ENCODE data around the gene GPR39.
"Not testable (repeated sequence)": the region's sequence is repeated elsewhere in the genome, so short reads cannot be mapped to it uniquely, and the experiment has no call there.

Gene GPR39

GRCh38 chr2:132503701-132504100, 87.1 kb downstream of the GPR39 start:
- no peak for FAIRE-seq

DNA sequence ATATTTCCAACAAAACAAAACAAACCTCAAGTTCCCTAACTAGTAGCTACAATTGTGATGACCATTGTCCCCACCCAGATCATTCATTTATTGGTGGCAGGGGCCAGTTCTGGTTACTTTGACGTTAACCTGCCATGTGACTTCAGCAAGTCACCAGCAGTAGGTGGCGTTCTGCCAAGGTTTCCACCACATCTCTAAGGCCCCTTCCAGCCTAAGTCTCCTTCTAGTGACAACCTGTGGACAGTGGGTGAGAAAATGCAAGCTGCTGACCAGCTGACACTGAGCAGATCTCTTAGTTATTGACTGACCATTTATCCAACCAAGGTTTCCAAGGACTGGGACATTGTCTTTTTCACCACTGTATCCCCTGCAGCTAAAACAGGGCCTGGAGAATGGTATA, 98.4 kb downstream of the GPR39 start:
- FAIRE-seq, result no peak

DNA sequence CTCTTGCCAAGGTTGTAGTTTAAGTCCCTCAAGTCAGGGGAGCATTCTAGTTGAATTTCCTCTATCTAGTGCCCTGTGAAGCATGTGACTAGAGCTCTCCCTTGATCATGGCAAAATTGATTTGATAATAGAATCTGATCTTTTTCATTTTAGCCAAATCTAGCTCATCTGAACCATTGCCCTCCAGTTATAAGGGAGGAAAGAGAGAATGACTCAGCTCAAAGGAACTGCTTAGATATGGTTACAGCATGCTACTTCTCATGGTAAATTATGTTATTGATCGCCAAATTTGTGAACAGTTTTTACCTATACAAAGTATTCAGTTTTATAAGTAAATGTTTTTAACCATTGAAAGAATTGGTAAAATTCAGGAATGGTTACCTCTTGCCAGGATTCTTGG, 100.8 kb downstream of the GPR39 start:
- FAIRE-seq, result no peak

- FAIRE-seq, result no peak
These were observed 101.7 kb downstream of the GPR39 start for GRCh38 chr2:132518302-132518701.

DNA sequence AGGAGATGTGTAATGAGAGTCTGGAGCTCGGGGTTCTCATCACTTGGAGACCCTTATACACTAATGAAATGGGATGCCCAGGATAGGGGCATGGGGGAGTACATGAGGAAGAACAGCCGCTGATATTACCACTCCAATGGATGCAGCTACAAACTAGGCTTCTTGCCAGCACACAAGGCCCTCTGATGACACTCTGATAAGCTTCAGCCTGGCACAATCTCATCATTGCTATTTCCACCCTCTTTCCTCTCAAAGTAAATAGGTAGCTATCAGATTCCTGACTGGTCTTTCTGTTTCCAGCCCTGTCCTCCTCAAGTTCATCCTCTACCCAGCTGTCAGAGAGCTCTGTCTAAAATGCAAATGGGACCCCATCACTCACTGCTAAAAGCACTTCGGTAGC, 103.0 kb downstream of the GPR39 start:
- no peak for FAIRE-seq

DNA sequence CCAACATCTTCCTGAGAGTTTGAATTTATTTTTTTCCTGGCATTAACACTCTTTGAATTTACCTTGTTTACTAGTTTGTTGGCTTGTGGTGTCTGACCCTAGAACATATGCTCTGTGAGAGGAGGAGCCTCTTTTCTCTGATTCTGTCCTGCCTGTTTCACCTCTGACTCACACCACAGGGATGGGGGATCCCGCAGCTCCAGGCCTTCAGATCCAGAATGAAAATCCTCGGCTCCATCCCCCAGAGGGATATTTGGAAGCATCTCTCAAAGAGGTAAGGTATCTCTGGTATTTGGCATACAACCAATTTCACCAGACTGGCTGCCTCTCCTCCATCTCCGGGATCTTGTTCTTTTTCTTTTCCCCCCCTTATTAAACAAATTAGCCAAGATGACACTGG, 104.7 kb downstream of the GPR39 start:
- no peak for FAIRE-seq

- FAIRE-seq, result no peak
These were observed 106.3 kb downstream of the GPR39 start for GRCh38 chr2:132522901-132523300.

- FAIRE-seq, result not testable (repeated sequence)
These were observed 120.5 kb downstream of the GPR39 start for GRCh38 chr2:132537061-132537460.

DNA sequence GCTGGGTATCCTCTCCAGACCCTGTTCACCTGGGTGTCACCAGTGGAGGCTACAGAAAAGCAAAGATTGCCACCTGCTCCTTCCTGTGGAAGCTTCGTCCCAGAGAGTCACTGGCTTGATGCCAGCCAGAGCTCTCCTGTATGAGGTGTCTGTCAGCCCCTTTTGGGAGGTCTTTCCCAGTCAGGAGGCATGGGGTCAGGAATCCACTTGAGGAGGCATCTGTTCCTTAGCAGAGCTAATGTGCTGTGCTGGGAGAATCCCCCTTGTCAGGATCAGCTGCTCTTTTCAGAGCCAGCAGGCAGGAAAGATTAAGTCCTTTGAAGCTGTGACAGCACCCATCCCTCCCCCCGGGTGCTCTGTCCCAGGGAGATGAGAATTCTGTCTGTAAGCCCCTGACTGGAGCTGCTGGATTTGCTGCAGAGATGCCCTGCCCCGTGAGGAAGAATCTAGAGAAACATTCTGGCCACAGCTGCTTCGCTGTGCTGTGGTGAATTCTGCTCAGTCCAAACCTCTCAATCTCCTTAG, 121.8 kb downstream of the GPR39 start:
- no peak for FAIRE-seq

DNA sequence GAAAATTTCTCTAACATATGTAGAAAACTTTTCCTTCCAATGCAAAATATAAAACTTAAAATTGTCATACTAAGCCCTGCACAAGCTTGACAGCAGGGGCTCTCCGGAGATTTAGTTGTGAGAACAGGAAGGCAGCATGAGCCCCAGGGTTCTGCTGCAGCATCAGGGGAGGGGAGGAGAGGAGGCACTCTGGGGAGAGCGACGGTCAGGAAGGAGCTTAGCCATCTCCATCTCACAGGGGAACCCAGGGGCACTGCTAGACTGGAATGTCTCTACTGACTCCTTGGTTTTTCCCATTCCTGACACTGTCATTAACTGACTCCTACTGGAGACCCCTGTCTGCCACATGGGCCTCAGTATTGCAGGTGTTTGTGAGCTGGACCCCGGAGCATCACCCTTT, 123.6 kb downstream of the GPR39 start:
- FAIRE-seq, result no peak

DNA sequence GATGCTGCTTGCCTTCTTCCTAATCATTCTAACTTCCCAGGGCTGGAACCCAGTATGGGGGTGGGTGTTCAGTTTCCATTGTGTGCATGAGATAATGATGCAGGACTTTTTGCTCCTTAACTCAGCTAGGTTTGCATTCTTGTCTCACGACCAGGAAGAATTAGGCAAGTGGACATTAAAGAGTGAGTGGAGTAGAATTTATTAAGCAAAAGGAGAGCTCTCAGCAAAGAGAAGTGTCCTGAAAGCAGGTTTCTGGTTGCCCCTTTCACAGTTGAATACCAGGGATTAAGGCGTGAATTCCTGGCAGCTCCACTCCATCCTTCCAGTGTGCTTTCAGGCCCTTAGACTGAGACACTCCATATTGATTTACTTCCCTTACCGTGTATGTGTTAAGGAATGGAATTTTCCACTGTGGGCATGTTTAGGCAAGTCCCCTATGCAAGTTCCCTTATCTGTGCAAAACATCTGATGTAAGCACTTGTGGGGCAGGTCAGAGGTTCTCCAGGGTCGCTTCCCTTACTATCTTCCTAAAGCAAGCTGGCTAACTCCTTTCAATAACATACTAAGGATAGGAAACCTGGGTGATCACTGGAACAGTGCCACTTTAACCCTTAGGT, 126.5 kb downstream of the GPR39 start:
- no peak for FAIRE-seq

DNA sequence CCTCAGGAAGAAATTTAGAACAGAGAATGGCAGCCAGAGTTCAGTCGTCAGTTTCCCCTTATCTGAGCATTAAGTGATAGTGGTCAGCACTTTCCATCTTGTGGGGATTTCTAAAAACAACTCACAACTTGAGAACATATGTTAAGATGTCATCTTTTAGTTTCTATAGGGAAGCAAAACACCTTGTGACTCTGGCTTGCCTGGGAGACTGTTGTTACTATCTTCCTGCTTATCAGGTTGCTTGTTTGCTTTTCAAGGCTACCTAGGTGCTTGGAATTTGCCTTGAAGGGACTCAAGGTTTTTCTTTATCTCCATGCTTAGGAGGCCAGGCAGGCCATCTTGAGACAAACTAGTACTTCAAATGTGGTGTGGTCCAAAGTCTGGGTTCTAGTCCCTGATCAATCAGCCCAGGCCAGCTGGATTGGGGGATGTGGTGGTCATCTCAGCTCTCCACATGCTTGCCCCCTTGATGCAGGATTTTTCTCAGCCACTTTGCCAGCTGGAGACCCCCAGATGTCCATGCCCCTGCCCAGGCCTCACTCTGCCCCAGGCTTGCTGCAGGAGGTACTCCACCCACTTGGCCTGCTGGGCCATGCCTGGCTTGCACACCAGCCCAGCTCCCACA, 127.5 kb downstream of the GPR39 start:
- FAIRE-seq, result no peak

DNA sequence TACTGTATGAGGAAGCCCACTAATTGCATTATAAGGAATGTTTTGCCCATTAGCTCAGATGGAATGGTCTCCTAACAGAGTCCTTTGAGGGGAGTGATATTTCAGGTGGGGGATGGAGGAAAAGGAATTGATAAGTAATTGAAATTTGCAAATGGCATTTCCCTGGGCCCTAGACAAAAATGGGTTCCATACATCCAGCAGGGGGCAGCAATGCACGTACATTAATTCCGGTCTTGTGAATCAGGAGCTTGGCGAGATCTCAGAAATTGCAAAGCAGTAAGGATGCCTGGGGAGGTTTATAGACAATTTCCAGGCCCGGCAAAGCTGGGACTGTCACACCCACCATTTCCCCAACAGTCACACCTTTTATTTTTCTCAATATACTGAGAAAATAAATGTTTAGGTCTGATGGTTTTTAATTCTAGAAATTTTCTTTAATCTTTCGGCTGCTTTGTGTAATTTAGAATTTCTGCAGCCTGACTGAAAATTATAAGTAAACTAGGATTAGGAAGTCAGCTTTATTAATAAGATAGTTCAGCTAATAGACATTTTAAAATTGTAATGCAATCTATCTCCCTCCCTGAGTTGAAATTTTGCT, 130.6 kb downstream of the GPR39 start:
- FAIRE-seq, result no peak

DNA sequence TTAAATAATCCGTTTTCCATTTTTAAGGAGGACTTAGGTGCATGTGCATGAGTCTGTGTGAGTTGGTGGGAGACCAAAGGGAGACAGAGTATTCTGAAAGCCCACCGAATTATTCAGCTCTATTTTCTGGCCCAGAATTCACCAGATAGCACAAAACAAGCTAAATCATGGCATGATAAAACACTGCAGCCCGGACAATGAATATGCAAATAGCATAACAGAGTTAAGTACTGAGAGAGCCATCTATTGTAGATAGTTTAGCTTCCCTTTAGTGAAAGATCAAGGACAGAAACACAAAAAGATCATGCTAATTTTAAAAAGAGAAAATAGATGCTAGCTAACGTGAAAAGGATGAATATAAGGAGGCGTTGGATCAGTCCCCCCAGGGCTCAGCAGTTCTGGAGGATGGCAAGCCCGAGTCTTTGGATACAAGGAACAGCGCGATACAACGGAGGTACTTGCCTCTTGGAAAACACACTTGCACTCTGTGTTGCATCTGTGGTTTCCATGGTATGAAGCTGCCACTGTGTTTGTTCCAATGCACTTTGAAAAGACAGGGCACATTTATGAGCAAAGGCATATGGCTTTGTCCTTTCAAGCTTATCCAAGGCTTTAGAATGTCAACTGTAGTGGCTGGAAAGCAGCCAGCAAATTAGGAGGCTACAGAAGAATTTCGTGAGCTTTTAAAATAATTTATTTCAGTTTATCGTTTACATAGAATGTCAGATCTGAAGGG, 133.5 kb downstream of the GPR39 start:
- FAIRE-seq, result no peak

DNA sequence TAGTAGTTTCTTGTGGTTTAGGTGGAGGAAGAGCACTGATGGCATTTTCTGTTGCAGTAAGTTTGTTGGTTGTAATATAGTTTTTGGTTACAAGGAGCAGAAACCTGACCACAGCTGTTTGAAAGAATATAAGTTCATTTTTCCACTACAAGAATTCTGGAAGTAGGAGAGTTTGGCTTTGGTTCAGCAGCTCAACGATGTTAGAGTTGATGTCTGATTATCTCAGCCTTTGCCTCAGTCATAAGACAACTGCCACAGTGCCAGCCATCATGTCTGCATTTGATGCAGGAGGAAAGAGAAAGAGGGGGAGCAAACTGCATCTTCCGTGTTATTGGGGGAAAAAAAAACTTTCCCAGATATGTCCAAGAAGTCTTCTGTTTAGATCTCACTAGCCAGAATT, 134.3 kb downstream of the GPR39 start:
- no peak for FAIRE-seq

DNA sequence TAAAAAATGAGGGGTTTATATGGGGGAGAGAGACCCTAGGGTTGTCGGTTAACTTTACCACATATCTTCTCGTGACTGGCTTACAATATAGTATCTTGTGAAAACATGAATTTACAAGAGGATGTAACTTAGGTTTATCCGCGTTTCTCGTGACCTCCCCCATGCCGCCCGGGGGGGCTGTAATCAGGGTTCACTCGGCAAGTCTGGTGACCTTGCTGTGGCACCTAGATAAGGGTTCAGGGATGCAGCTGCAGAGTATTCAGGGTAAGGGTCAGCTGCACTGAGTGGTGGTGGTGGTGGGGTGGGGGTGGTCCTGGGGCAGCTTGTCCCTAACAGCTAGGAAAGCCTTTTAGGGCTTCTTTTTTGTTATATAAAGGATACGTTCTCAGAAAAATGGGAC, 141.1 kb downstream of the GPR39 start:
- no peak for FAIRE-seq

GRCh38 chr2:132559326-132559725, 142.7 kb downstream of the GPR39 start:
- no peak for FAIRE-seq

GRCh38 chr2:132559921-132560320, 143.3 kb downstream of the GPR39 start:
- no peak for FAIRE-seq

DNA sequence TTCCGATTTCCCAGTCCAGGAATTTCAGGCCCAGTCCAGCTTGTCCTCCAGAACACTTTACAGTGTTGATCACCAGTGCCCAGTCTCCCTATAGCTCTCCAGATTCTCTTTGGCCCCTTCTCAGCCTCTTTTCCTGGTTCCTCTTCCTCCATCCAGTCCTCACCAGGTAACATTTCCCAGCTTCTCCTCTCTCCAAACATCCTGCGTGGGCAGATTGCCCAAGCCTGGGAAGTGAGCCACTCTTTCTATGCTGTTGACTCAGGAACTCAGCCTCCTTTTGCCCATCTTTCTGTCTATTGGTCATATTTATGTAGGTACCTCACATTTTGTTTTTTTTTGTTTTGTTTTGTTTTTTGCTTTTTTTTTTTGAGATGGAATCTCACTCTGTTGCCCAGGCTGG, 144.0 kb downstream of the GPR39 start:
- no peak for FAIRE-seq

GRCh38 chr2:132562245-132562644, 145.6 kb downstream of the GPR39 start:
- no peak for FAIRE-seq

- no peak for FAIRE-seq
These were observed 147.5 kb downstream of the GPR39 start for GRCh38 chr2:132564065-132564464.

GRCh38 chr2:132566379-132566778, 149.8 kb downstream of the GPR39 start:
- FAIRE-seq, result no peak

DNA sequence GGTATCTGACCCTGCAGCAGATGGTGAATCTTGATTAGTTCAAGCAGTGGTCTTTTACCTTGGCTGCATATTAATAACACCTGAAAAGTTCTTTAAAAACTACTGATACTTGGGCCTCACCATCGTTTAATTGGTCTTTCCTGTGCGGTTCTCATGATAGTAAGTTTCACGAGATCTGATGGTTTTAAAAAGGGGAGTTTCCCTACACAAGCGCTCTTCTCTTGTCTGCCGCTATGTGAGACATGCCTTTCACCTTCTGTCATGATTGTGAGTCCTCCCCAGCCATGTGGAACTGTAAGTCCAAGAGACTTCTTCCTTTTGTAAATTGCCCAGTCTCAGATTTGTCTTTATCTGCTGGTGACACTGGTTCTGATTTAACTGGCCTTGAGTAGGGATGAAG, 151.1 kb downstream of the GPR39 start:
- FAIRE-seq, result no peak

DNA sequence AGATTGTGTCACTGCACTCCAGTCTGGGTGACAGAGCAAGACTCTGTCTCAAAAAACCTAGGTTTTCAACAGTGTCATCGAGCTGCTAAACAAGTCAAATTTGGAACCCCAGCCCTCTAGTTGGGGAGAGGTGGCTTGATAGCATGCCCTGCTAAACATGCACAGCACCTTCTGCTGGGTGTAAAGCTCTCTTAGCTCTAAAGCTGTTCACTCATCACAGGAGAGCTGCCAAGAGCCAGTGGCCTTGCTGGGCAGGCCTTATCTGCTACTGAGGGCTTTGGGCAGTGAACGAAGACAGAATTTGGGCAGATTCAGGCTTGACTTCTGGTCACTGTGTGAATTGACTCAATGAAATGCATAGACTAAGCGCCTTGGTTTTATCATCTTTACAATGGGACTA, 152.1 kb downstream of the GPR39 start:
- FAIRE-seq, result no peak

All from G401.6 (cell line).